HG03439 (cell line): ENCODE data around the gene FAAH.

Source experiments
- ATAC-seq: cut with Tn5 transposase; IDR thresholded peaks from one replicate; pipeline ENCODE4 v1.9.1; 2021; ENCODE audit warnings: mild to moderate bottlenecking, moderate library complexity; ENCODE audit not compliant: unreplicated experiment

The FAAH gene

DNA sequence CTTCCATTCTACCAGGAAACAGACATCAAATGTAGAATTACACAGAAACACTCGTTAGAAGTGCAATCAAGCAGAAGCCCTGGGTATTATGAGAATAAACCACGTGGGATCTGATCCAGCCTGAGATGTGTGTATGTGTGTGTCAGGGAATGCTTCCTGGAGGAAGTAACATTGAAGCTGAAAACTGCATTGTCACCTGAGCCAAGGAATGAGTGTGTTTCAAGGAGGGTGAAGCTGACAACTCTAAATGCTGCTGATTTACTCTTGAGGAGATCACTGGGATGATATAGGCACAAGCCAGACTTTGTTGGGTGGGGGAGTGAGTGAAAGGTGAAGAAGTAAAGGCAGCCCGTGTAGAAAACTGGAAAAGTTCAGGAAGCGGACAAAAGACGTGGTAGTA lies 27.6 kb downstream of the FAAH start:
- no peak for ATAC-seq

DNA sequence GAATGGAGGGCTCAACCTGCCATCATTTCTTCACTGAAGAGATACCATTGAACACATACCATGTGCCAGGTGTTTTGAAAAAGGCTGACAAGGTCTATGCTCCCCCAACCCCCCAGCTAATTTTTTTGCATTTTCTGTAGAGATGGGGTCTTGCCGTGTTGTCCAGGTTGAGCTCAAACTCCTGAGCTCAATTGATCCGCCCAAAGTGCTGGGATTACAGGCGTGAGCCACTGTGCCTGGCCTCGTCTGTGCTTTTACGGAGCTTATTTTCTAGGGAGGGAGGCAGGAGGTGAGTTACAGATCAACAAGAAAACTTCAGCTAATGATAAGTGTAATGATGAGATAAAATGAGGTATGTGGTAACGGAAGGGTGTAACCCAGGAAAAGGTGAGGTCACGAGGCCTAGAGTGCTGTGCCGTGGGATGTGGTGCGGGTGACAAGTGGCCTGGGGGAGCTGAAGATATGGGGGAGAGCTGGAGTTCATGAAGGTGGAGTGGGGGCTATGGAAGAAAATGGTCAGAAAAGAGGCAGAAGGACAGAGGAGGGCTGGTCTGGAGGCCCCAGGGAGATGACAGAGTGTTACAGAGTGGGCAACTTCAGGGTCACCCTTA lies 28.2 kb downstream of the FAAH start:
- no peak for ATAC-seq

DNA sequence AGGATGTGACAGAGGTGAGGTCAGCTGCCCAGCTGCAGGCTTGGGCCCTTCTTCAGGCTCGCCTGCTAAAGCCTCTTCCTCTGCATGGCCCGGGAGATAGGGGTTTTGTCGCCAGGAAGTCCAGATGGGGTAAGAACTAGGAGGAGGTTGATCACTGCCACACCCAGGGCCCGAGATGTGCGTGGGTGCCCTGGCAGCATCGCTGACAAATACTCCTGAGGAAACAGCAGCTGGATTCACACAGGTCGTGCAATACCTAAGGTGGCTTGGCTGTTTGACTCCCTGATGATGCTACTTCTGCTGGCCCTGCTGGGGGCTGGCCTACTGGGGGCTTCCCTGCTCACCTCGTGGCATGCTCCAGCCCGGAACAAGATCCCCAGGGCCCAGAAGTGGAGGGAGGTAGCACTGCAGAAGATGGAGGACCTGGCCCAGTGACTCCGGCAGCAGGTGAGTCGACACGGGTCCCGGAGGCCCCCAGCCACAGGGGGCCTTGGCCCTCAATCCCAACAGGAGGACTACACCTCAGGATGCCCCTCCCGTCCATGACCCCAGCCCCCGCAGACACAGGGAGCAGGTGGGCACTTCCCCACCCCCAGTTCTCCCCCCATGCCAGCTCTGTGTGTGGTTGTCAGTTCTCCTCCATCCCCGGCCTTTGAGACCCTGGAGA lies 29.6 kb downstream of the FAAH start:
- ATAC-seq = no peak

DNA sequence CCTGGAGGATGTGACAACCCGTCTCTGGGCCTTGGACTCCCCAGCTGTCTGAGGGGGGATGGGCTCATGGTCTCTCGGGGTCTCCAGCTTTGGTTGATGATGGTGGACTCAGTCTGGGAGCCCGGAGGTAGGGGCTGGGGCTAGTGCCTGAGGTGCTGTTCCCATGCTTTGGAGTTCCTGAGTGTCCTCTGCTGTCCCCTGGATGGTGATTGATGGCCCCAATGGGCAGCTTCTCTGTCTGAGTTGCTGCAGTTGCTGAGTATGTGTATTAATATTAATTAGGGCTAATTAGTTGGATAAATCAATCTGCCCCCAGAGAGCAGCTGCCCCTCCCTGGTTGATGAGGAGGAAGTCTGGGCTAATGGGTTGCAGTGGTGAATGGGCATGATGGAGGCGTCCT lies 30.6 kb downstream of the FAAH start:
- no peak for ATAC-seq

DNA sequence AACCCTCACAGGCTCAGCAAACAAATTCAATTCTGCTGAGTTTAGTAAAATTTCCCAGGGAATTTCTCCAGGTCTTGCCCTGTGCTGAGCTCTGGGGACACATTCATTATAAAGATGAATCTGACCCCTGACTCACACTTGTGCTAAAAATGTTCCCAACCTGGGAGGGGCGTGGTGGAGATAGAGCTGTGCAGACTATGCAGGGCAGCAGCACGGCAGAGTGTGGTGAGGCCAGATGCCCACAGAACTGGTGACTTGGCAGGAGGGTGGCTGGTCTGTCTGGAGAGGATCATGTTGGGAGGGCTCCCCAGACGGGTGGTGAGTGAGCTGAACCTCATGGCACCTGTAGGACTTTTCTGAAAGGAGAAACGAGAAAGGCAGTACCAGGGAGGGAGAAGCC lies 31.6 kb downstream of the FAAH start:
- no peak for ATAC-seq

DNA sequence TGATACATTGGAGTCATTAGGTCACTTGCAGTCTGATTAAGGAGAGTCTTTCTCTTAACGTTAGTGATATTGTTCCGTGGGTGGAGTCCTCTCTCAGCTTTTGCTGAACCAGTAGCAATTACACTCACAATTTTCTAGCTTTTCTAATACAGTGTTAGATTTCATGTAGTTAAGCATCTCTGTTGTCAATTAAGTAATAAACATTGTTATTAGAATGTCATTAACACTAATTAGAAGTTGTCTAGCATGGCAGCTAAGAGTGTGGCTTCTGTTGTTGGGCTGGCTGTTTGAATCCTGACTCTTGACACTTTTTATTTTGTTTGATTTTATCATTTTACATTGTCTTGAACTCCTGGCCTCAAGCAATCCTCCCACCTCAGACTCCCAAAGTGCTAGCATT lies 33.4 kb downstream of the FAAH start:
- no peak for ATAC-seq

DNA sequence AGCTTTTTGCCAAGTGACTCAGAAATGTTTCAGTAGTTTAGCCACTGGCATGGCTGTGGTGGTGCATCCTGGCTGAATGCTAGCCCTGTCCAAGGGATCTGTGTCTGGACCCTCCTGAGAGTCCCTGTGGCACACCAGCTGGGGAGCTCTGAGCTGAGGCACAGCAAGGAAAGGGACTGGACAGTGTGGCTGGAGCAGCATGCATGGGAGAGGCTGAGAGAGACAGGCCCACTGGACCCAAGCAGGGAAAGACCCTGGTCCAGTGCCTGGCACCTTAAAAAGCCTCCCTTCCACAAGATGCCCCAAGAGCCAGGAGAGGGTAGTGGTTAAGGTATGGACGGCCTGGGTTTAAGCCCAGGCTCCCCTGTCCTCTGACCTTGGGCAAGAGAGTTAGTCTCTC lies 35.3 kb downstream of the FAAH start:
- no peak for ATAC-seq

DNA sequence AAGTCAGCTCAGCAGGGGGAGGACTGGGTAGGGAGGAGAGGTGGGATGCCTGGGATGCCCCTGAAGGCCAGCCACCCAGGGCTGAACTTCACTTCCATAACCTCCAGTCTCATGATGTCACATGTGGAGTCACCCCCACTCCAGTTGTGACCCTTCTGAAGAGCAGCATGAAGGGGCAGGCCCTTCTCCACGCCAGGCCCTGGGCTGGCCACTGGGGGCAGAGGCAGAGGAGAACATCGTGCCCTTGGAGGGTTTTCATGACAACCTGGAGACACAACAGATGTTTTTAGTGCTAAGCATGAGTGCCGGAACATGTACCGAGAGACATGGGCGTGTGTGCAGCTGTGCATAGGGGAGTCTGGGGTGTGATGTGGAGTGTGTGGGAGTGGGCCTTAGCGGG lies 37.6 kb downstream of the FAAH start:
- ATAC-seq = no peak

DNA sequence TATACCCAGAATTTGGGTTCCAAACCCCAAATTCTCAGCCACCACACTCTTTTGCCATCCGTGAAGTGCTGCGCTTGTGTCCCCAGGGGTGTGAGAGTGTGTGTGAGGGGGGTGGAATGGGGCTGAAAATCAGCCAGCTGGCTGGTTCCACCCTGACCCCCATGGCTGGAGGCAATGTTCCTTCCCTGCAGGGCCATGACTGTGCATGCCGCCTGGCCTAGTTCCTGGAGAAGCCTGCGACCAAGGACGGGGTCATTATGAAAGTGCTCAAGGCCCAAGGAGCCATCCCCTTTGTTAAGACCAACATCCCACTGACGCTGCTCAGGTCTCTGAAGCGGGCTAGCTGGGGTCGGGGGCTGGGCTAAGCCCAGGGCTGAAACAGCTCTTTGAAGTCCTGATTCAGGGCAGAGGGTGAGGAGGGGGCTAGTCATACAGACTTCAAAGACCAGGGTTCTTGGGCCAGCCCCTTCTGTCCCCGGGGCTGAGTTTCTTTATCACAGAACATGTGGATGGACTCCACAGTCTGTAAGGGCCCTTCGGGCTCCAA lies 38.7 kb downstream of the FAAH start:
- no peak for ATAC-seq

DNA sequence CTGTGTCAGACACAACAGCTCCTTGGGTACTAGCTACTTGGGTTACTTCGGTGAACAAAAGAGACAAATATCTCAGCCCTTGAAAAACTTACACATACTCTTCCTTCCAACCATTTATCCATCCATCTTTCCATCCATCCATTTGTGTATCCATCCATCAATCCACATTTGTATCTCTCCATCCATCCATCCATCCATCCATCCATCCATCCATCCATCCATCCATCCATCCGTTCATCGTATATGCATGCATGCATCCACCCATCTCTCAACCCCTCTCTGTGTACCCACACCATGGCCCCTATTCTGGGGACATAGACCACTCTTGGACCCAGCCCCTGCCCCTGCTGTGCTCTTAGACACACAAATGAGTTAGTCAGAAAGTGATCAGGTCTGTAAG lies 40.2 kb downstream of the FAAH start:
- ATAC-seq = no peak

DNA sequence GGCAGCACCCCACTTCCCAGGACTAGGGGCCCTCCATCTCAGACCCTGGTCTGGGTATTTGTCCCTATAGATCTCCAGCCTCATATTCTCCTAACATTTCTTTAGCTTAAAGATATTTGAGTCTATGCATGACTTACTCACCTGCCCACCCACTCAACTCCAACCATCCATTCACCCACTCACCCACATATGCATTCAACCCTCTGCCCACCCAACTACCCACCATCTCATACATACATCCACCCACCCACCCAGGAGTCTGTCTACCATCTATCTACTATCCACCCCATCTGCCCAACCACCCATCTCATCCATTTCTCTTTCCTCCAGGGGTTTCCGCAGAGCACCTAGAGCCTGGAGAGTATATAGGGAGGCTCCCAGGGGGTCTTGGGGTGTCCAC lies 42.7 kb downstream of the FAAH start:
- no peak for ATAC-seq

DNA sequence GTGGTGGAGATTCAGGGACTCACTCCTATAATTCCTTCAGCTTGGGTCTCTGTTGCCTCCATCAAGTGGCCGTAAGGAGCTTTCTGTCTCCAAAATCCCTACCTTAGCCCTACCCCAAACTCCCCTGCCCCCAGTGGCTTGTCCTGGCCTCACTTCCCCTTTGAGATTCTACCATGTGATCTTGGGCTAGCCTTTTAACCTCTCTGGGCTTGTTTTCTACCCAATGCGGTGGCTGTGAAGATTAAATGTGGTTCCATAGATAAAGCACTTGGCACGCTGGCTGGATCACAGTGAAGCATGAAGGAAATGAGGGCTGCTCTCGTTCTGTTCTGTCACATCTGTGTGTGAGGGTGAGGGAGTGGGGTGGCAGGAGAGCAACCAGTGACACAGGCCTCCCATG lies 43.6 kb downstream of the FAAH start:
- ATAC-seq = no peak

DNA sequence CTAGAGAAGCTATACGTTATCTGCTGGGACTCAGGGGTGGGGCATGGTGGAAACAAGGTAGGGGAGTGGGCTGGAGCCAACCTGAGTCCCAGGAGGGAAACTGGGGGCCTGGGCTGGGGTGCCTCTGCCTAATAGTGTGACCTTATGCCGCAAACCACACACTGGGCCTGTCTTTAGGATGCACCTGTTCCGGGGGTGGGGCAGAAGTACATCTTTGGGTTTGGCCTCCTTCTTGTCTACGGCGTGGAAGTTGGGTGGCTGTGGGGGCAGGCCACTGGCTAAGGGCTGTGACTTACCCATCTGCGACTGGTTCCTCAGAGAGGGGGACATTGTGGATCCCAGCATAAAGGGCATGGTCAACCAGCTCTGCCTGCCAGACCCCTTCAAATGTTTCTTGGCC lies 44.2 kb downstream of the FAAH start:
- ATAC-seq = no peak

DNA sequence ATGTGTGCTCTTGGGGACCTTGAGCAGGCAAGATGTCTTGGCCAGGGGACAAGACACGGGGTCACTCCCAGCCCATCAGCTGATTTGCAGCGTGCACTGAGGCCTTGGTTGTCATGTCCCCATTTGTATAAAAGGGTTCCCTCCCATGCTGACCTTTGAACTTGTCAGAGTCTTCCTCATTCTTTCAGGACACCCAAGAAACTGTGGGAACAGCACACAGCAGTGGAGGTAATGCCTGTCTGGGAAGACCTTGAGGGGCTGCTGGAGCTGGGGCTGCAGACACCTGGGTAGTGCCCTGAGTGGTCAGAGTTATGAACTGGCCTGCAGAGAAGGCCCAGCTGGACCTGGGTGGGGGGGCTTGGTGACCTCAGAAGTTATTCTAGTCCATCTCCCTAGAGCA lies 46.4 kb downstream of the FAAH start:
- no peak for ATAC-seq

DNA sequence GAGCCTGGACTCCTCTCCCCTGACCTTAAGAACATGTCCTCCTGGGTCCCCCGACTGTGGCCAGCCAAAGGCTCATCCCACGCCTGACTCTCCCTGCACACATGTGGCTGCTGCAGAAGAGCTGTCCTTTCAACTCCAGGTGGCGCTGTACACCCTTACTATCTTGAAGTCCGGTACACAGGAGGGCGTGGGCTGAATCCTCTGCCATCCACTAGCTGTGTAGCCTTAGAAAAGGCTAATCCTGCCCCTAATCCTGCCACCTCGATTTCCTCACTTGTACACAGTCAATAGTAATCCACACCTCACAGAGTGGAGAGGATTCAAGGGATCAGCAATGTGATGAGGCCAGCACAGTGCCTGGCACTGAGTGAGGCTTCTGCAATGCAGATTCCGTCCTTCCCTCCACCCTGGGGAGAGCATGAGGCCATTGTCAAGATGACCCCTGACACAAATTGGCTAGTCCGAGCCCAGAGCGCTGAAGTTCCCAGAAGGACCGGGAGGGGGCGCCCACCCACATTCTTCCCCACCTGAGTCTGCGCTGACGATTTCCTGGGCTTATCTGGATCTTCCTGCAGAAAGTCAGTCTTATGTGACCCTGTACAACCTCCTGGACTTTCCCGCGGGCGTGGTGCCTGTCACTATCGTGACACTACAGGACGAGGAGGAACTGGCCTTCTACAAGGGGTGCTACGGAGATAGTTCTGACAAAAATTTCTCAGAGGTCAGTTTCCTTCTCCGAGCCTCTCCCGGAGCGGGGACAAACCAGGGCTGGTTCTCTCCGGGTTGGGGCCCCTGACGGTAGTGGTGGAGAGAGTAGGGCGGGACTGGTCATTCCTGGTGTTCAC lies 48.4 kb downstream of the FAAH start:
- ATAC-seq = peak; percentile 79

DNA sequence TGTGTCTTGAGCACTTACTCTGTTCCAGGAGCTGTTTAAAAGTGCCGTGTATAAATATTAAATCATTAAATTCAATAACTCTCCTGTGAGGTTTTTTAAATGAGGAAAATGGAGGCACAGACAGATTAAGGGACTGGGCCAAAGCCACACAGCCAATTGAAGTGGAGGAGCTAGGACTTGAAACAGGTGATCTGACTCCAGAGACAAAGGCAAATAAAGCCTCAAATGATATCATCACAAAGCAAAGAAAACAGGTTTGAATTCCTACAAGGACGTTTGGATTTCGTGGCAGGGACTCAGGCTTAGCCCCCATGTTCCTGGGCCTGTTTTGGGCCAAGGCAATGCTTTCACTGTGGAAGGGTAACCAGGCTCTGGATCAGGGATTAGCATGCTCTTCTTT lies 50.3 kb downstream of the FAAH start:
- no peak for ATAC-seq

DNA sequence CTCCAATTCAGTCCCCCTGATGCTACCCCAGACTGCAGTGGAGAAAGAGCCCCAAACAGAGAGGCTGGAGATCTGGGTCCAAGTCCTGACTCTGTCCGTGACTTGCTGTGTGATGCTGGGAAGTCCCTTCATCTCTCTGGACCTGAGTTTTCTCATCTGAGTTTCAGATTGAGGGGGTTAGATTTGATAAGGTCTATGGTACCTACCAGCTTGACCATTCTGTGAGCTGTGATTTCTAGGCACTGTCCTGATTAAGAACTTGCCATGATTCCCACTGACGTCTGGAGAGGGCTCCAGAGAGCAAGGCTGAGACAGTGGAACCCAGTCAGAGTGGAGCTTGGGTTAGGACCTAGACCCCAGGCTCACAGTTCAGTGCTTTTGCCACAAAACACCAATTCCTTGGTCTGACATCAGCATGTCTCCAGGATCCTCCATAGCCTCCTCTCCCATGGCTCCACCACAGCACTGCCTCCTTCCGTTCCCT lies 51.7 kb downstream of the FAAH start:
- no peak for ATAC-seq

DNA sequence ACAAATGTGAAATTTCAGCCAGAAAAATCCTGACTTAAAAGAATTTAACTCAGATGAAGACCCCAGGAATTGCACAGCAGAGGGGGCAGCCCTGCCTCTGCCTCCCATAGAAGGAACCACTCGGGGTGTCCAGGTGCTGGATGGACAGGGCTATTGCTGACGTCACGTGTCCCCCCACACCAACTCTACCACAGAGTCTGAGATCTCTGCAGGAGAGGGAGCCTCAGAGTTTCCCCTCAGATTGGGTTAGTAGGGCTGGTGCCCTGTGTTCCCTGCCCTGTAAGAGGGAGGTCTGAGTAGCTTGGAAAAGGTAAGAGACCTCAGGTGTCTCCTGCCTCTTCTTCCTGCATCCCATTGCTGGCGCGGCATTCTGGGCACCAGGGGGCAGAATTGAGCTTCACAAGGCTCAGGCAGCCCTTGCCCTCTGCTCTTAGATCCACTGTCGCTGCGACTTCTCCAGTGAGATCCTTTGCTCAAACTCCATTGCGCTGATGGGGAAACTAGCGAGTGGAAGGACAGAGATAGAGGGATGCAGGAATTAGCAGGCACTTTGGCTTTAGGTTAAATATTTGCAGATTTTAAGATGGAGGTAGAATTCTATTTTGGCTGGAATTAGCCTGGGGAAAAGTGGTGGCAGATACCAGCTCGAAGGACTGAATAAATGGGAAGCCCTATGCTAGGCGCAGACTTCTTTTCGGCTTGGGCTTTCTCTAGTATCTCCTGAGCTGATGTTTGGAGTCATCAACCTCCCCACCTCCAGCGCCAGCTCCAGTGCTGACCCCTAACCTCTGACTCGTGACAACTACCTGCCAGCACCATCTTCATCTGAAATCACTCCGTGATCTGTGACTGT lies 52.8 kb downstream of the FAAH start:
- ATAC-seq = no peak

DNA sequence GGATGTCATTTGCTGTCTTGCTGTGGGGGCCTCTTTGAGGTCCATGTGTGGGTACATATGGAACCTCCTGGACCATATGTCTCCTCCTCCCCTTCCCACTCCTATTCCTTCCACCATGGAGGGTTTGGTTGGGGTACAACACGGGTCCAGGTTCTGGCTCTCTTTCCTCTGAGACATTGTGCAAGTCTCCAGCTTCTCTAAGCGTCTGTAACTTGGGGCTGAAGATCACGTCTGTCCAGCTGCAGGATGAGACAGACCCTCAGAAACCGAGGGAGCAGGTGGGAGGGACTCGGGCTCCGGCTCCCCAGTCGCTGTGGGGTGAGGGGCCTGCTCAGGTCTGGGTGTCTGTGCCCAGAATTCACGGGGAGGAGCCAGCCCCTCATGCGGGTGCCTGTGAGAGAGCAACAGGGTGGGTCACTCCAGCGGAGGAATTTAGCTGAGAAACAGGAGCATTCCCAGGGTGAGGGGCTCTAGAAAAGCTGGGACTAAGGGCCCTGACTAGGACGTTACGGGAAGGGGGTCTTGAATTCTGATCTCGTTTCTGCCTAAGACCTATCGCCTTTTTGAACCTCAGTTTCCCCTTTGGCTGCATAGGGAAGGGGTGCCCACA lies 53.5 kb downstream of the FAAH start:
- no peak for ATAC-seq

DNA sequence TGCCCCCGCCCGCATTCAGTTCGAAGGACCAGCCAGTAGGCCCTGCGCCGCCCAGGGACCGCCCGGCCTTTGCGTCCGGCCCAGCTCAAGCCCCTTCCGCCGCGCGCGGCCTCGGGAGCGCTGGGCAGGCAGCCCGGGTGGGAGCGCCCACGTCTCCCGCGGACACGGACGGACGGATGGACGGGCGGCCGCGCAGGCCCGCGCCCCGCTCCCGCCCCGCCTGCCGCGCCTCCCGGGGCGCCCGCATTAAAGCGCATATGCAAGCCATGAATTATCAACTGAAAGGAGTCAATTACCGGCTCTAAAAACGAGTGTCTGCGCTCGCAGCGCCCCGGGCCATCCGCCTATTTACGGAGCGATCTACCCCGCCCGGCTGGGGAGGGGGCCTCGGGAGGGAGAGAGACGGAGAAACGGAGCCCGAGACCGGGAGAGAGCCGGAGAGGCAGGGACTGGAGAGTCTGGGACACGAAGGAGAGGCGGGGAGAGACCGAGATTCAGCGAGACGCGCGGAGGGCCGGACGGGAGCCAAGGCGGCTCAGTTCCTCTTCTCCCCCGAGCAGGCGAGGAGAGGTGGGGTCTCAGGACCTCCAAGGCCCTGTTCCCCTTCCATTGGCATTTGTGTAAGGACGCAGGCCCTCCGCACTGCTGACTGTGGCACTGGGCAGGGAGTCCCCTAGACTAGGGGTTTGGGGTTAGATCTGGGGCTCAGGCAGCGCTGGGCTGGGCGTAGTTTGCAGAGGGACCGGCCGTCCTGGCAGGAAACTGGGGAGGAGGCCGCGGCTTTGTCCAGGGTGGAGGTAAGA lies 54.2 kb downstream of the FAAH start:
- no peak for ATAC-seq
